CD4-positive, alpha-beta T cell (primary cell): Measurements from ENCODE around the gene DHRS3. TPM values are rescaled to one million over a fixed set of nuclear protein-coding genes. Genes with fewer than 3 reads are reported as not detected.
A peak's percentile ranks its signal among the peaks of the same experiment; 100 is the strongest.

Experiments
- ATAC-seq: fragments of 200-7000 bp; cut with Tn5 transposase; one replicate; pipeline ENCODE4 v1.10.0; 2022; ENCODE audit warnings: mild to moderate bottlenecking; ENCODE audit not compliant: poor library complexity
- CTCF ChIA-PET: fragments of 350-600 bp; sonication (Branson Sonifier 250); formaldehyde crosslinking; loops from one replicate; lab custom pipeline; 2021; ENCODE audit warnings: antibody characterized with exemption, inconsistent platforms; lab: Charles Lee
- POLR2A ChIA-PET: fragments of 350-600 bp; sonication (Branson Sonifier 250); formaldehyde crosslinking; loops from one replicate; lab custom pipeline; 2021; ENCODE audit warnings: antibody characterized with exemption, inconsistent platforms; lab: Charles Lee
- DNase-seq, 14 experiments: peaks; one replicate each; pipeline ENCODE4 v3.0.0-alpha.2; 2013 to 2020; ENCODE audit warnings: mixed read lengths in 2 of 14
- H3K27ac ChIP-seq, 2 donors: one replicate each; pipeline versions ENCODE4 v1.5.1 to v1.7.0; 2013; ENCODE audit warnings: low read length in 2 of 2, low read depth in 1 of 2, mild to moderate bottlenecking in 1 of 2
- H3K27me3 ChIP-seq, 2 experiments: 1 replicate in 1 of 2; 2 replicates in 1 of 2; pipeline versions ENCODE4 v1.6.1 to v1.7.0; 2013; ENCODE audit warnings: low read length in 2 of 2, control low read depth in 1 of 2, mild to moderate bottlenecking in 1 of 2, moderate library complexity in 1 of 2; ENCODE audit not compliant: insufficient read depth in 2 of 2, control insufficient read depth in 1 of 2
- H3K36me3 ChIP-seq: one replicate; pipeline ENCODE4 v1.6.1; 2013; ENCODE audit warnings: low read length, control low read depth; ENCODE audit not compliant: insufficient read depth
- H3K4me1 ChIP-seq: one replicate; pipeline ENCODE4 v1.6.1; 2013; ENCODE audit warnings: low read length, control low read depth; ENCODE audit not compliant: insufficient read depth
- H3K4me3 ChIP-seq: one replicate; pipeline ENCODE4 v1.5.1; 2013; ENCODE audit warnings: mild to moderate bottlenecking, low read length, moderate library complexity
- H3K9me3 ChIP-seq, 2 experiments: 1 replicate in 1 of 2; 2 replicates in 1 of 2; pipeline versions ENCODE4 v1.6.1 to v1.7.0; 2013; ENCODE audit warnings: low read length in 2 of 2, mild to moderate bottlenecking in 2 of 2, control low read depth in 1 of 2, moderate library complexity in 1 of 2; ENCODE audit not compliant: control insufficient read depth in 1 of 2, insufficient read depth in 1 of 2
- H3K27ac Mint-ChIP-seq: one replicate; pipeline ENCODE4 v1.8.0; 2020; ENCODE audit warnings: mixed read lengths
- H3K27me3 Mint-ChIP-seq: one replicate; pipeline ENCODE4 v1.8.0; 2021; ENCODE audit warnings: mixed read lengths
- H3K36me3 Mint-ChIP-seq: one replicate; pipeline ENCODE4 v1.8.0; 2021; ENCODE audit warnings: low read depth, mixed read lengths
- H3K4me1 Mint-ChIP-seq: one replicate; pipeline ENCODE4 v1.8.0; 2021; ENCODE audit warnings: low read depth, mixed read lengths
- H3K4me3 Mint-ChIP-seq: one replicate; pipeline ENCODE4 v1.8.0; 2020; ENCODE audit warnings: mild to moderate bottlenecking, mixed read lengths
- H3K9me3 Mint-ChIP-seq: one replicate; pipeline ENCODE4 v1.8.0; 2020; ENCODE audit warnings: mixed read lengths
- CTCF ChIP-seq: fragments of 200-600 bp; IDR thresholded peaks from one replicate; pipeline ENCODE4 v1.8.0; 2022; ENCODE audit warnings: antibody characterized with exemption, mild to moderate bottlenecking
- intact Hi-C, 2 experiments: fragments of 100-400 bp; cut with DNase I in 1 of 2; cut with micrococcal nuclease in 1 of 2; formaldehyde crosslinking; loops; one replicate each; pipeline versions ENCODE4 v1.15.1 to v1.9.0; 2023 to 2025; cut with DNase I, micrococcal nuclease
- total RNA-seq, 174 experiments: library from RNA in 2 of 174; stranded (reverse) in 2 of 174; gene quantifications; one replicate each; pipeline ENCODE4 v1.2.3 and lab custom pipeline; 2021 to 2026

The DHRS3 gene
- total RNA-seq, 2 experiments from 2014 or later = 102 to 108 TPM

DNA sequence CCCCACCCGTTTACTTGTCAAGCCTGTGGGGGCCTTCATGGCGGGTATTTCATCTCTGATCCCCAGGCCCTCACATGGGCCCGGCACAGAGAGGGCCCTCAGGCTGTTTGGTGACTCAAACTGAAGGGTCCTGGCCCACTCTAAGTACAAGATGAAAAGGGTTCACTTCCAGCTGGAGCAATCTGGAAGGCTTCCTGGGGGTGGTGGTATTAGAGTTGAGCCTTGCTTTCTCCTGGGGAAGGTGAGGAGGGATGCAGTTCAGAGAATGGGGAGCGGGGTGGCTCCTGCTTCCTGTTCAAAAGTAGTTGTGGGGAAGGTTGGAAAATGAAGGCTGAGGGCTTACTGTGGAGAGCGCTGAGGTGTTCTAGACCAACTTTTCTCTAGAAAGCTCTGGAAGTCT is 47.7 kb downstream of the DHRS3 start:
- ATAC-seq = no peak
- peaks cover 85% of the 10 kb centered on the region for H3K36me3 Mint-ChIP-seq
- peaks cover 59% of the 10 kb centered on the region for H3K36me3 ChIP-seq

GRCh38 chr1:12568009-12568767 is 49.8 kb downstream of the DHRS3 start:
- intact Hi-C loops = no loop called here
- H3K9me3 Mint-ChIP-seq = no peaks in the 10 kb centered on the region
- ChIA-PET POLR2A (no interaction called here), CTCF (no interaction called here)
- H3K27ac Mint-ChIP-seq = peak overlapping the region; percentile 33
- H3K4me3 ChIP-seq = no peak overlapping the region
- no peak for TF ChIP-seq CTCF
- no peak overlapping the region for H3K27ac ChIP-seq
- no peaks in the 10 kb centered on the region for H3K27me3 Mint-ChIP-seq
- no peak for ATAC-seq
- no peaks in the 10 kb centered on the region for H3K4me1 ChIP-seq
- H3K36me3 ChIP-seq = peaks cover 40% of the 10 kb centered on the region
- H3K36me3 Mint-ChIP-seq = peaks cover 73% of the 10 kb centered on the region
- no peak overlapping the region for H3K4me3 Mint-ChIP-seq
- H3K4me1 Mint-ChIP-seq = peaks cover 5% of the 10 kb centered on the region
- peaks cover 15 to 20% of the 10 kb centered on the region in 2 experiments for H3K9me3 ChIP-seq
- DNase-seq = no peak
- no peaks in the 10 kb centered on the region for H3K27me3 ChIP-seq

More for the DNA sequence above, 47.7 kb downstream of the DHRS3 start:
- POLR2A ChIA-PET = no interaction called here
- peaks cover 5% of the 10 kb centered on the region for H3K4me1 Mint-ChIP-seq
- no peak for DNase-seq
- CTCF ChIA-PET = no interaction called here
- Histone ChIP-seq H3K9me3 (peaks cover 0 to 5% of the 10 kb centered on the region in 2 experiments), H3K4me3 (no peak overlapping the region), H3K27ac (no peak overlapping the region), H3K4me1 (no peaks in the 10 kb centered on the region), H3K27me3 (no peaks in the 10 kb centered on the region)
- intact Hi-C loops = no loop called here
- H3K27ac Mint-ChIP-seq = no peak overlapping the region
- no peak overlapping the region for H3K4me3 Mint-ChIP-seq
- H3K9me3 Mint-ChIP-seq = no peaks in the 10 kb centered on the region
- H3K27me3 Mint-ChIP-seq = no peaks in the 10 kb centered on the region
- no peak for TF ChIP-seq CTCF

DNA sequence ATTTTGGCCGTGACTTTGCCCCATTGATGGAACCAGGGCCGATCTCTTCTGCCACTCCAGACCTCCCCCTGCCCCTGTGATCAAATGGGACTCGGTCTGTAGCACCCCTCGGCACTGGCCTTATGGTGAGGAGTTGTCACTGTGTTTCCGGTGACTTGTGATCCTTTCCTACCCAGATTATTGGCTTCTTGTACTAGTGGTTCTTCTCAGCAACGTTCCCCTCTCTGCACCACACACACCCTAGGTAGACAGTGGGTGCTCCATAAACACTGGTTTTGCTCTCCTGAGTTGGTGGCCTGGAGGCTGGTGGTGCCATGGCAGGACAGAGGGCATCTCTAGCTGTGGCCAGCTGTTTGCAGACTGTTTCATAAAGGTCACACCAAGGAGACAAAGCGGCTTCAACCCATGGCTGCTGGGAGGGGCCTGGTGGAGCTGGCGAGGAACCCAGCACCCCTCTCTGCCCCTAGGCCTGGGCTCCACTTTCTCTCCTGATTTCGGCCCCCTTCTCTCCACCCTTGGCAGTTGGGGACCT is 50.7 kb downstream of the DHRS3 start:
- no peak for TF ChIP-seq CTCF
- ChIA-PET POLR2A (interaction anchor here (0.7 kb wide), 1 partner anchor 89 kb away, joined by 3 read pairs; no protein-coding TSS in a partner anchor), CTCF (no interaction called here)
- no peaks in the 10 kb centered on the region for H3K4me1 ChIP-seq
- no peaks in the 10 kb centered on the region for H3K27me3 Mint-ChIP-seq
- intact Hi-C loops = no loop called here
- peaks cover 23% of the 10 kb centered on the region in 2 experiments for H3K9me3 ChIP-seq
- peak overlapping the region; percentile 33 for H3K27ac Mint-ChIP-seq
- peaks cover 31% of the 10 kb centered on the region for H3K36me3 ChIP-seq
- peaks cover 5% of the 10 kb centered on the region for H3K4me1 Mint-ChIP-seq
- no peaks in the 10 kb centered on the region for H3K27me3 ChIP-seq
- H3K36me3 Mint-ChIP-seq = peaks cover 69% of the 10 kb centered on the region
- DNase-seq (no peak), ATAC-seq (peak; percentile 11)
- H3K9me3 Mint-ChIP-seq = peaks cover 5% of the 10 kb centered on the region
- no peak overlapping the region for H3K4me3 ChIP-seq
- no peak overlapping the region for H3K27ac ChIP-seq
- H3K4me3 Mint-ChIP-seq = no peak overlapping the region
